HG03469 (cell line): Measurements from ENCODE around the gene INSC.

Experiments used
- ATAC-seq: cut with Tn5 transposase; IDR thresholded peaks from one replicate; pipeline ENCODE4 v1.9.1; 2021; ENCODE audit warnings: mild to moderate bottlenecking, moderate library complexity, moderate number of reproducible peaks; ENCODE audit not compliant: unreplicated experiment

INSC gene

DNA sequence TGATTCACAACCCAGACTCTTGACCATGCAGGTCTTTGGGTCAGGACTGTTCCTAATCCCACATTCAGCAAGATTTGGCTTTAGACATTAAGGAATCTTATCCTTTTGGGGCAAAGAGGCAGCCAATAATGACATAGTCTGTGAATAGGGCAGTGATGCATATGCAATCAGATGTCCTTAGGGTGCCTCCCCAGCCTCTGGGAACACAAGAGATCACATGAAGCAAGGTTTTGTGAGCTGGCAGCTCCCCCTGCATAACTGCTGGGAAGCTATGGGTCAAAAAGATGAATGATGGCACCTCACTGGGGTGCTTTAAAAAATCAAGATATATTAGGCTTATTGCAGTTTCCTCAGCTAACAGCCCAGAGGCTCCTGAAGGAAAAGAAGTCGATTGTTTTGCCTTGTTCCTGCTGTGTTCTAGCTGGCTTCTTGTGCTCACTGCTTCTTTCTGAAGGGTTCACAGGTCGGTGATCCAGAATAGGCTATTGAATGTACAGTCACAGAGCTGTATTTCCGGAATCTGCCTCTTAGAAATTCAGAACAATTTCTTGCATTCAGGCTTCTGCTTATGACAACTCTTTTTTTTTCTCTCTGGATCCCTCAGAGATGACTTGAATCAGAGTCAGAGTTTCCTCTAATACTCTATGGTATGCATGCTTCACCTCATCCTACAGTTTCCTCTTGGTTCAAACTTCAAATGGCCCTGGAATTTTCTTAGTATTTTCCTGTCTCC lies 31.7 kb downstream of the INSC start:
- no peak for ATAC-seq

DNA sequence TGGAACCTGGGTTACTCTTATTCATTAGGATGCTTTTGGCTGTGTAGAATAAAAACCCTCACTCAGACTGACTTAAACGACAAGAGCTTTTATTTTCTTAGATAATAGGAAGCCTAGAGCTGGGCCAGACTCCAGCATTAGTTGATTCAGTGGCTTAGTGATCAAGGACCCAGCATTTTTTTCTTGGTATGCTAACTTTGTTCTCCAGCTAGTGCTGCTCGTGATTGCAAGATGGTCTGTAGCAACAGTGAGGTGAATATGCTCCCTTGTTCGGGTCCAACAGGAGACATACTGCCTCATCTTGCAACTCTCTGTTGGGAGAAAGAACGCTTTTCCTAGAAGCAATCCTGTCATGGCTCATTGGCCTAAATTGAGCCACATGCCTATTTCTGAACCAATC lies 33.4 kb downstream of the INSC start:
- ATAC-seq: no peak

GRCh38 chr11:15149050-15149449 lies 34.3 kb downstream of the INSC start:
- no peak for ATAC-seq

GRCh38 chr11:15150507-15150906 lies 35.8 kb downstream of the INSC start:
- ATAC-seq: no peak

GRCh38 chr11:15153231-15153630 lies 38.5 kb downstream of the INSC start:
- ATAC-seq: no peak

GRCh38 chr11:15157181-15157580 lies 42.5 kb downstream of the INSC start:
- ATAC-seq: no peak

GRCh38 chr11:15157606-15158137 lies 42.9 kb downstream of the INSC start:
- ATAC-seq: no peak

DNA sequence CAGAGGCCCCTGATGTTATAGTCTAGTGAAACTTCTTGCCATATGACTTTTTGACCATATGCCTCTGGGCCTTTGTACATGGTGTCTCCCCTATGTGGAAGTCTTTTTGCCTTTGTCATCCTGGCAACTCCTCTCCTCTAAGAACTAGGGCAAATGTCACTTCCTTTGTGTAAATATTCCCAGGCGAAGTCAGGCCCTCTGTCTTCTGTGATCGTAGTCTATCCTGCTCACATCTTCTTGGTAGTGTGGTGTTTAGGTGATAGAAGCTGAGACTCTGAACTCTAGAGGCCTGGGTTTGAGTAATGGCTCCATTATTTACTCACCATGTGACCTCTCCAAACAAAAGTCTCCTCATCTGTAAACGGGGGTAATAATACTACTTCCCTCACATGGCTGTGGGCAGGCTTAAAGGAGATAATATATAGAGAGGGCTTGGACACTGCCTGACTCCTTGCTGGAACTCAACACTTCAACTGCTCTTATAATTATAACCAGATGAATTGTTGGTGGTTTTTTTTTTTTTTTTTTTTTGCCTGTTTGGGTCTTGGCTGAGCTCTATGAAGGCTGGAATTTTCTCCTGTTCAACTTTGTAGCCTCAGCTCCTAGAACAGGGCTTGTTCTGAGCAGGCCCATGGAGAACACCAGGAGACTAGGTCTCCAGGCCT lies 43.8 kb downstream of the INSC start:
- ATAC-seq: no peak

DNA sequence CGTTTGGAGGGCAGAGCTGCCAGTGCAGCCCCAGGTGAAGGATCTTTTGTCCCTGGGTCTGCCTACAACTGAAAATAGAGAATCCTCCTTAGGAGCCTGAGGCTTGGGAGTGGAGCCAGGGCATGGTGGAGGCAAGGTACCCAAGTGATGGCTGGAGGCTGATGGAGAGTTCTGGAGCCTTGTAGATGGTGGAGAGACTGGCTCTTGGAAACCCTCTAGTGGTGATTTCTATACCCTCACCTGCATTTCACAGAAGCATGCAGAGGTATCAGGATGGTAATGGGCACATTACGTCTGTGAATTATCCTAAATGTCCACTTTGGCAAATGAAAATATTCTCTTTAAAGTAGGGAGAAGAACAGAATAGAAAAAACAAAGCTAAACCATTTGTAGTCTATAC lies 44.4 kb downstream of the INSC start:
- ATAC-seq: peak; percentile 88

DNA sequence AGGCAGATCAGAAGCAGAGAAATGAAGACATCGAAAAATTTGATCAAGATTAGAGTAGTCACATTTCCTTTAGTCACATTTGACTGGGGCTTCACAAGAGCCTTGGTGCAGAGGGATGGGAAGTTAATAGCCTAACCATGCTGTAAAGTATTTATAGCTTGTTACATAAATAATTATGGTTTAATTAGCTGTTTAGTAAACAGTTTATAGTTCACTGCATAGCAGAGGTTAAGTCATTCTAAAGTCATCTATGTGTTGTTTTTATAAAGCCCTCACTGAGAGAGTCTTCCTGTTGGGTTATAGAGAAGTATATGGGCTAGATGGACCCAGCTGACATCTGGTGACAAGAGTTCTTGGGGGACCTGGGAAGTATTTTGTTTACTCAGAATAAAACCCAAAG lies 47.1 kb downstream of the INSC start:
- no peak for ATAC-seq

DNA sequence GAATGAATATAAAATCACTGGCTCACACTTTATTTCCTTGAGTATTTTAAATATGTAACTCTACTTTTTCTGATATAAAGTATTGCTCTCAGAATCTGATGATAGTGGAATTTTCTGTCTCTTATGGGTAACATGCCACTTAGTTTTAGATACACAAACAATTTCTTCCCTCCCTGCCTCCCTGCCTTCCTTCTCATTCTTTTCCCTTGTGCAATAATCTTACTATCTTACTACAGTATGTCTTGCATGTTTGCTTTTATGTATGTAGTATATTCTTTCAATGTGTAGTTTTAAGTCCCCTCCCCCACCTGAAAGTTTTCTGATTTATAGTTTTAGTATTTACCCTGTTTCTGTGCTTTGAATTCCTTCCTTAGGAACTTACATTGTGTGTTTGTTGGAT lies 48.4 kb downstream of the INSC start:
- no peak for ATAC-seq

DNA sequence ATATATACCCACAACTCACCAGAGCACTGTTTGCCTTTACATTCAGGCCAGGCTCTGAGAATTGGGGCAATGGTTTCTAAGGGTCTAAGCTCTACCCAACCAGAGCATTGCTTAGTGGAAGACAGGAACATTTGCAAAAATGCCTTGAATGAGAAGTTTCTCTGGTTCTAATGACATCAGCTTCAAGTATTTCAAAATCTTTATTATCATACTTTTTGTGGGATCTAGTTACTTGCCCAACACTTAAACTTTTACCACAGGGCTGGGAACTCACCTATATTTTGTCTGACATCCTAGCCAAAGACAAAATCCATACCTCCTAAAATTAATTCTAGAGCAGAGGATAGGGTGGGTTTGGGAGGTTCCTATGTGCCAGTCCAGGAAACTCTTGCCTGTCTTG lies 51.5 kb downstream of the INSC start:
- ATAC-seq: no peak

DNA sequence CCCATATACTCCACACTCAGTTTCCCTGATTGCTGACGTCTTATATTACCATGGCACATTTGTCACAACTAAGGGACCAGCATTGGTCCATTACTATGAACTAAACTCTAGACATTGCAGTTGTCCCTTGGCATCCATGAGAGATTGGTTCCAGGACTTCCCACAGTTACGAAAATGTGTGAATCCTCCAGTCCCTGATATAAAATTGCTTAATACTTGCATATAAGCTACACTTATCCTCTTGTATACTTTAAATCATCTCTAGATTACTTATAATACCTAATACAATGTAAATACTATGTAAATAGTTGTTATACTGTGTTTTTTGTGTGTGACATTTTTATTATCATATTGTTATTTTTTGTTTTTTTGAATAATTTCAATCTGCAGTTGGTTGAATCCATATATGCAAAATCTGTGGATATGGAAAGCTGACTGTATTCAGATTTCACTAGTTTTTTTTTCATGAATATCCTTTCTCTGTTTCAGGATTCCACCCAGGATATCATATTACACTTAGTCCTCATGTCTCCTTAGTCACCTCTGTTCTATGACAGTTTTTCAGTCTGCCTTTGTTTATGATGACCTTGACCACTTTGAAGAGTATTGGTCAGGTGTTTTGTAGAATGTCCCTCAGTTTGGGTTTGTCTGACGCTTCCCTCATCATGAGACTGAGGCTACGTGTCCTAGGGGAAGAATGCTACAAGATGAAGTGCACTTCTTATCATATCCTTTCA lies 55.3 kb downstream of the INSC start:
- ATAC-seq: no peak

DNA sequence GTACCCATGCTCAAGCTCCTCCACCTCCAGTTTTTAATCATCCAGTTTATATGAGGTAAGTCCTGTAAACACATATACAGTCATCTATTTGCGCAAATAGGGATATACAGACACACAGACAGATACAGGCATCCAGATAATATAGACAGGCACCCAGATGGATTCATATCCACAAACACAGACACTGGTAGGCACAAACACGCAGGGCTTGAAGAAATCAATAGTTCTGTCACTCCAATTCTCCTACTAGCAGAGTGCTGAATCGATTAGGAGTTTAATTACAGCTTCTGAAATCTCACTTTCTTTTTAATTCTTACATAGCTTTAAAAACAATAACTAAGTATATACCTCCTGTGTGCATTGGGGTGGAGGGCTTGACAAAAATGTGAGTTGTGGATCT lies 56.0 kb downstream of the INSC start:
- ATAC-seq: no peak

DNA sequence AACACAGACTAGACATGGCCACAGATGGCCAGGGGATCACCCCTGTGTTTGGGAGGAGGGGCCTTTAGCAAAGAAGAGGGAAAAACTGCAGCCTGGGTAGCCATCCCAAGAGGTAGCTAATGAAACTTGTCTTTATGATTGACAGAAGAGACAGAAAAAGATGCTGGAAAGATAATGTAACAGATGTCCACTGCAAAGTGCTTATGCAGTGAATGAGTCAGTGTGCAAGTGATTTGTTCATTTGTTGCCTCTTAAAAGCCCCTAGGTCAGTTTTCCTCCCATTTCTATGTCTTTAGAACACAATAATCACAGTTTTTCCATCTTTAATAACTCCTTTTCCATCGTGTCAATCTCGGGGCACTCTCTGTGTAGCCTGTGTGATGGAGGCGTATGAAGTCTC lies 57.2 kb downstream of the INSC start:
- no peak for ATAC-seq

- ATAC-seq: no peak
Observed at GRCh38 chr11:15175831-15176230, 61.1 kb downstream of the INSC start.

GRCh38 chr11:15176646-15177163 lies 62.0 kb downstream of the INSC start:
- ATAC-seq: no peak

- ATAC-seq: no peak
Observed at GRCh38 chr11:15177491-15177890, 62.8 kb downstream of the INSC start.

DNA sequence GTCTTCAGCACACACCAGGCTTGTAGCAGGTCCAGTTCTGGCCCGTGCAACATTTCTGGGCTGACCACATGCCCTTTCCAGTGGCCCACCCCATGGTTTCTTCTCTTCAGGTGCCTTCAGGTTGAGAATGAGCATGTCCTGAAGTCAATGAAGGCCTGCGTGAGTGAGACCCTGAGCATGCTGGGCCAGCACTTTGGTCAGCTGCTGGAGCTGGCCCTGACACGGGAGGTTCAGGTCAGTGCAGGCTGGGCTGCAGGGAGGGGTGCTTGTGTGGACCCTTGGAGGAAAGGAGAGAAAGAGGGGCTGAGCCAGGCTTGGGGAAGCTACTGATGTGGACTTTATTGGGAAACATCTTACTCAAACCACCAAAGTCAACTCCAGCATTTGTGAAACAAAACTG lies 63.5 kb downstream of the INSC start:
- ATAC-seq: no peak

DNA sequence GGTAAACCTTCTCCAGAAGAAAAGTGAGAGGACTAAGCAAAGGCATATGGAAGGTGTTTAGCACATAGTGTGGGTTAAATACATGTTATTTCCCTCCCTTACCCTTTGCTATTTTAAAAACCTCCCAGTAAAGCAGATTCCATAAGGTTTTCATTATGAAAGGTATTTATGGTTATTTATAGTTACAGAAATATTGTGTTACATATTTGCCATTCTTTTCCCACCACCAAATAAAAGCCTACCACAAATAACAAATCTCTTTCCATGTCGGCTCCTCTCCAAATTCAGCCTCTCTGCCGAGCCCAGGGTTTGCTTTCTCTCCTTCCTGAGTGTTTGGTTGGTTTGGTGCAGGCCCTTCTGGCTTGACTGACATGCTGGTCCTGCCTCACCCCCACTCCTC lies 64.4 kb downstream of the INSC start:
- ATAC-seq: no peak

- ATAC-seq: peak; percentile 72
Observed at GRCh38 chr11:15180212-15180792, 65.6 kb downstream of the INSC start.
